ENCODE results near the gene CNKSR2.
A peak's percentile ranks its signal among the peaks of the same experiment; 100 is the strongest.

Gene CNKSR2

DNA sequence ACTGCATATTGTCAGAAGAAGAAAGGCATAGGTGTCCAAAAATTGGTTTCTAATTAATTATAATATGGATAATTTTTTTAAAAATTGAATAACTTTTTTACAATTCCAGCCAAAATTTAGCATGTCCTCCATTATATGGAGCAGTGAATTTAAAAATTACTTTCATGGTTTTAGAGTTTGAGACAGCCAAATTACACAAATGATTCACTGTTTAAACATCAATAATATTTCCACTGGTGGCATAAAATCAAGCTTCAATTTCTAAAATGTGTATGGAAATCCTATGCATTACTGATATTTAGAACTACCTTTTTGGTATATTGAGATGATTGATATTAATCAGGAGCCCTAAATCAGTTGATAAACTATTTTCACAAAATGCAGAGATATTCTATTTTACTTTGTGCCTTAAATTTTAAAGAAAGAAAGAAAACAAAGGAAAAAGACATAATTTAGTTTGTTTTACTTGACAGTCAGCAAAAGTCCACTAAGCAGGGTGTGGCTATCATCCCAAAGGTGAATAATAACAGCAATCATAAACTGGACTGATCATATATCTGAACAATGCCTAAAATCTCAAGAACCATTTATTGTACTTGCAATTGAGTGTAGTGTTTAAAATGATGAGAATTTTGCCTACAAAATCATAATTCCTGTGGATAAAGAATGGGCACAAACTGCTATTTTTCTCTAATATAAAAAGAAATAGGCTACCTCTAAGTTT lies 249.7 kb downstream of the CNKSR2 start:
- DNase-seq (ENCODE audit: low read depth, low spot score): no peak
- H3K4me3 ChIP-seq (ENCODE audit: low read depth, low read length): no peak overlapping the region
- ChIA-PET CTCF (no interaction called here), POLR2A (interaction anchor here (0.7 kb wide), 1 partner anchor 9 kb away, joined by 3 read pairs; no protein-coding TSS in a partner anchor)
- TF ChIP-seq CTCF (IDR thresholded peaks at IDR 0.05; ENCODE audit: insufficient read depth, low read length, missing control alignments): no peak

DNA sequence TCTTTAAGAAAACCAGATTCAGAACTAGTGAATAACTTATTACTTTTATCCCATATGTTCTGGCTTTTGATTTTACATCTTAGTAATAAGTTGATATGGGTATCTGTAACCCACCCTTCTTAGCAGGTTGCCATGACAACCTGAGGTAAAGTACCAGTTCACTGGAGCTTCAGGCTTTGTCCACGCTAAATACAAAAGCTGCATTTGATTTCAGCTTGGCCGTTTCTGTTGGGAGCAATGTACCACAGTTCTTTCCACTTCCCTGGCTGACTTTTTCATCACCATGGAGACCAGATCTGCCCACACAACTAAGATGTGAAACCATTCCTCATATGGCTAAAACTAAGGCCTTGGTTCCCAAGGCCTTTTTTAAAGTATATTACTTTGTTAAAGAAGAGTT lies 257.8 kb downstream of the CNKSR2 start:
- TF ChIP-seq CTCF (IDR thresholded peaks at IDR 0.05; ENCODE audit: insufficient read depth, low read length, missing control alignments): no peak
- DNase-seq (ENCODE audit: low read depth, low spot score): no peak
- H3K4me3 ChIP-seq (ENCODE audit: low read depth, low read length): no peak overlapping the region
- ChIA-PET CTCF (no interaction called here), POLR2A (interaction anchor here (0.6 kb wide), 1 partner anchor 9 kb away, joined by 3 read pairs; no protein-coding TSS in a partner anchor)

DNA sequence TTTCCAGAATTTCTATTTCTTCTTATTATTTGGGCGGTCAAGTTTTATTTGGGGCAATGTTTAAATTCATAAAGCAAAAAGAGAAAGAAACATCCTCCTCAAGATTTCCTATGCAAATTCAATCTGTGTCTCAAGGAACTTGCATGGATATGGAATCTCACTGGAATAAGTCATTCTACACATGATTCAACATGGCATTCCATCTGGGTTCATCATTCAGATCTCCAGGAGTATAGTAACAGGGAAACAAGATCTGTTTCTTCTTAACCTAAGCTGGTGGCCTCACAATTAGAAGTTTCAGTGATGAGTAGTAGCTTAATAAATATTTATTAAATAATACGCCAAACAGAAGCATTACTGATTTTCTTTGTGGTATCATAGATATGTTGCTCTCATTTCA lies 264.1 kb downstream of the CNKSR2 start:
- no peak for TF ChIP-seq CTCF (IDR thresholded peaks at IDR 0.05; ENCODE audit: insufficient read depth, low read length, missing control alignments)
- peak; percentile 31 for DNase-seq (ENCODE audit: low read depth, low spot score)
- CTCF ChIA-PET: no interaction called here
- H3K4me3 ChIP-seq (ENCODE audit: low read depth, low read length): no peak overlapping the region
- POLR2A ChIA-PET: no interaction called here

DNA sequence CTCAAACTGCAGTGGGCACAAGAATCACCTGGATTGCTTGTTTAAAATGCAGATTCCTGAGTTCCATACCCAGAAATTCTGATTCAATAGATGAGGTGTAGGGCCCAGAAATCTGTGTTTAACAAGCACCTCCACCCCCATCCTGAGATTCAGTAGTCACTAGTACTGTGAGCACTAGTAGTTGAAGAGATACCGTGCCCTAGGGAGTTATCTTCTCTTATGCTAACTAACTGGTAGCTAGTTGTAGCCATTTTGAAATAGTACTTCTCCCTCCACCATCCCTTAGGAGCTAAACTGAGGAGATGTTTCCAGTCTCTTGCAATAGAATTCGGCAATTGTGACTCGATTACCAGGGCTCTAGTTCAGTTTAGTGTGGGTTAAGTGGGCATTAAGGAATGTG lies 265.6 kb downstream of the CNKSR2 start:
- H3K4me3 ChIP-seq (ENCODE audit: low read depth, low read length): no peak overlapping the region
- no peak for TF ChIP-seq CTCF (IDR thresholded peaks at IDR 0.05; ENCODE audit: insufficient read depth, low read length, missing control alignments)
- ChIA-PET POLR2A (no interaction called here), CTCF (no interaction called here)
- no peak for DNase-seq (ENCODE audit: low read depth, low spot score)

- no peak for TF ChIP-seq CTCF (IDR thresholded peaks at IDR 0.05; ENCODE audit: insufficient read depth, low read length, missing control alignments)
- H3K4me3 ChIP-seq (ENCODE audit: low read depth, low read length): no peak overlapping the region
- no peak for DNase-seq (ENCODE audit: low read depth, low spot score)
- CTCF ChIA-PET: no interaction called here
- POLR2A ChIA-PET: no interaction called here
These were observed 271.2 kb downstream of the CNKSR2 start for GRCh38 chrX:21645431-21645830.

DNA sequence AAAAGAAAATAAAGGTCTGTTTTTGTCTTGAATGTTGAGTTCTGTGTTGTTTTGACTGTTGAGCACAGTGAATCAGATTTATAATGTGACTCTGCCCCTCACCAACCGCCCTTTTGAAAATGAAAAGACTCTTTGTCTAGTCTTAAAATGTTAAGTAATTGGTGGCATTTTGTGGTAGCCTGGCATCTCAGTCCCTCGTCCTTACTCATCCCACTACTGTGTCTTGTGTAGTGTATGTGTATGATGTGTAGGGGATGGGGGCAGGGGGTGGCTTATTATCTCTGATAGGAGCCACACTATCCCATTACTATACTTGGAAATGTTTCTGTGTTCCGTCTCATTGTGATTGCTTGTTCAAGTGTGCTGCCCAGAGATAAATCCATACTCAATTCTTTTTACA lies 271.7 kb downstream of the CNKSR2 start:
- ChIA-PET POLR2A (no interaction called here), CTCF (no interaction called here)
- DNase-seq (ENCODE audit: low read depth, low spot score): no peak
- no peak for TF ChIP-seq CTCF (IDR thresholded peaks at IDR 0.05; ENCODE audit: insufficient read depth, low read length, missing control alignments)
- H3K4me3 ChIP-seq (ENCODE audit: low read depth, low read length): no peak overlapping the region

All from AG04449 (cell line).